Hippocampal formation (tissue), 2 donors: ENCODE data around the gene CD276.
"Not testable (repeated sequence)": the region's sequence is repeated elsewhere in the genome, so short reads cannot be mapped to it uniquely, and the experiment has no call there.

ENCODE experiments used
- DNase-seq, 2 donors: peaks; one replicate each; lab custom pipeline; 2025; lab: John Stamatoyannopoulos, UW

The CD276 gene

DNA sequence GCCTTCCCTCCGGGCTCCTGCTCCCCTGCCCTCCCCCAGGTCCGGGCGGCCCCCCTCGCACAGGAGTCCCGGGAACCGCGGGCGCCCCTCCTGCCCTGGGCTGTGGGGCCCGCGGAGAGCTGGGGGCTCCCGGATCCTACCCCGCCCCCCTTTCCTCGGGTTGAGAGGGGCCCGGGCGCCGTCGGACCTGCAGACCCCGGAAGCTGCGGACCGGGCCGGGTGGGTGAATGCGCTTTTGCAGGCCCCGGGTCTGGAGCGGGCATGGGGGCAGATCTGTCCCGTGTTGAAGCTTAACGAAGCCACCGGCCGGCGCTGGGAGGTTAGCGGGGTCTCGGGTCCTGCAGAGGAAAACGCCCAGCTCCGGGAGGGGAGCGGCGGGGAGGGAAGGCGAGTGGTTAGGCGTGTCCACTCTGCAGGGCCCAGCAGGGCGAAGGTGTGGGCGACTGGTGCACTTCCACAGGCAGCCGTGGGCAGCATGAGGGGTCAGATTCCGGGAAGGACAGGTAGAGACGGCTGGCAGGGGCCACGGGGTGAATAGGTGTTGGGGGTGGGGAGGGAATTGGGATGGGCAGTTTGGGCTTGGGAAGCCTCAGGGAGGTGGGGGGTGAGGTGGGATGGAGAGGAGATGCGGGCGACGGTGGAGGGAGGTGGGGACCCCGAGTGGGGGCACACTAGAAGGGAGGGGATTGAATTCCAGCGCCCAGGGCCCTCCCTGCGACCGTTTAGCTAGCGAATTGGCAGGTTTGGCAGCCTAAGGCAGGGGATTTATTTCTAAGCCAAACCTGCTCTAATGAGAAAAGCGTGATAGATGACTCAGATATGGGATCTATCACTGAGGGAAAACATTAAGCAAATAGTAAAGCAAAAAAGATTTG lies 635 bp downstream of the CD276 start:
- DNase-seq = no peak

DNA sequence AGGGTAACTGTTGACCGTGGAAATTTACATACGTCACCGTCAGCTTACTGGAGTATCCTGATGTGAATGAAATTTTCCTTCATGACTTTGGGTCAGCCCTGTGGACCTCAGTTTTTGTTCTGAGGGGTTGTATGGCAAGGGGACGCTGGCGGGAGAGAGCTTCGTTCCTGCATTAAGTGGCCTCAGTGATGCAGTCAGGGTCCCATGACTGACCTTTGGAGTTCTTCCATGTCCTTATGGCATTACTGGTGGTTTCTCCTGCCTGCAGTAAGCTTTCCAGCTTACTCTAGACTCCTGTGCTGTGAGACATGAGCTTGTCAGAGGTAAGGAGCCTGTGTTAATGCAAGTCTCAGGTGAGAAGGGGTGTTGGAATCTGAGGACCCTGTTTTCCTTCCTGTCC lies 1.8 kb downstream of the CD276 start:
- no peak for DNase-seq

DNA sequence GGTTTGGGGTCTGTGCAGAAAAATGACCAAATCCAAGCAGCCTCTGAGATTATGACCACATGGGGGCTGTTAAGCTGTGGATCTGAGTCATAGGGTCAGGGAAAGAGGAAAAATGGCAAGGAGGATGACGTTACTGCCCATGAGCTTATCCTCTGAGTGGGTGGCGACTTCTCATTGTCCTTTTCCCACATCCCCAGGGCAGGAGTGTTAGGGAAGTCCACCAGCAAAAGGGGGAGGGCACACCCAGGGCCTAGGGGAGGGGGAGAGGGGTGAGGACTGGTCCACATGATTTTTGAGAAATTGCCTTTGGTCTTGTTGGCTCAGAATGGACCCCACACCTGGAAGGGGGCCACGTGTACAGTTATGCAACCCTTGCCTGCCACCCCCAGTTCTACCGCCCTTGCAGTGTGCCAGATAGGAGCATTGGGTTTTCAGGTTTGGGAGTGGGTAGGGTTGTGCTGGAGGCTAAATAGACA lies 2.6 kb downstream of the CD276 start:
- DNase-seq = no peak

DNA sequence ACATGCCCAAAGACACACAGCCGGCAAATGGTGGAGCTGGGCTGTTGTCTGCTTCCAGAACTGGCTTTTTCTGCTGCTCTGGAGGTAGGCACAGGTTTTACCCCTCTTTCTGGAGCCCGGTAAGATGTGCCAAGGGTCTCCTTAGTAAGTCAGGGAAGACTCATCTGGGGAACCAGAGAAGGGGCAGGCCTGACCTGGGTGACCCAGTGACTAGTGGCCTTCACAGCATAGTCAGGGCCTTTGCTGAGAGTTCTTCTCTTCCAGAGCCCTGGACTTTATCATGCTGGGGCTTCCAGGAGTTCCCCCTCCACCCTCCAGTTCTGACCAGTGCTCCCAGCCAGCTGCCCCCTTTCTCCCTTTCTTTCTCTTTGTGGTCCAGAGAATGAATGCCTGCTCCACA lies 3.2 kb downstream of the CD276 start:
- no peak for DNase-seq

DNA sequence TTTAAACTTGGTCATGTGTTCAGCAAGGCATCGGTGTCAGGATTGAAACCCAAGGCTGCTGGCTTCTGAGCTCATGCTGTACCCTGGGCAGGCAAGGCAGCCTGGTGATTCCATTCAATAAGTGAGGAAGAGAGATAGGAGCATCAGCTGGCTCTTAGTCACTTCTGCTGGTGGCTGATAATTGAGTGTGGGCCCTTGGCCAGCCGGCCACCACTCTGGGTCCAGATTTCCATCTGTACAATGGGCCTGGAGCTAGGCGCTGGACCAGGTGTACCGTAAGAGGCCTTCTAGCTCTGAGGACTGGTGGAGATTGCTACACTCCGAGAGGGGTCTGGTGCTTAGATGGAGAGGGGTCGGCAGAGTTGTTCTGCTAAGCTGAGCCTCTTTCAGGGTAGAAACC lies 4.3 kb downstream of the CD276 start:
- DNase-seq = no peak

DNA sequence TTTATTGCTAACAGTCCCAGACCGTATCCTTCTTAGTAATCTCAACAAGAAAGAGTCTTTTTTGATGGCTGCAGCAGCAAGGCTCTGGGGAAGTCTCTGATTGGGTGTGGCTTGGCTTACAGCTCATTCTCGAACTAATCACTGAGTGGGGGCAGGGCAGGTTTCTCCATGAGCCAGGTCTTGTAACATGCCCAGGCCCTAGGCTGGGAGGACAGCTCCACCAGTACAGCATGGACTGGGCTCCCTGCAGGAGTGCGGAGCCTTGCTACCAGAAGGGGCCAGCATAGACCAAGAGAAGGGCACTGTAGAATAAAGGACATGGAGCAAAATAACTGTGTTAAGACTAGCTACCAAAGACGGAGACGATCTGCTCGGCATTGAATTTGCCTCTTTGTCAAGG lies 7.2 kb downstream of the CD276 start:
- DNase-seq = no peak

DNA sequence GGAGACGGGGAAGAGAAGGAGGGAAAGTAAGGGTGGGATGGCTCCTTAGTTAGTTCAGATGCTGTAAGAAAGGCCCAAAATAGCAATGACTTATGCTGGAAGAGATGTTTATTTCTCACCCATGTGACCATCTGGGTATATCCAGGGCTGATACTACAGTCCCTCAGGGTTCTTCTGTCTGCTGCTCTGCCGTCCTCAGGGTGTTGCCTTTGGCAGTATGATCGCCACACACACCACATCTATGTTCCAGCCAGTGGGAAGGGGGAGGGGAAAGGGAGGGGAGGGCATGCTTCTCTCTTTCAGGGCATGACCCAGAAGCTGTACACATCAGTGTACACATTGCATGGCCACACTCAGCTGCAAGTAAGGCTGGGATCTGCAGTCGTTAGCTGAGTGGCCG lies 10.2 kb downstream of the CD276 start:
- DNase-seq = no peak

DNA sequence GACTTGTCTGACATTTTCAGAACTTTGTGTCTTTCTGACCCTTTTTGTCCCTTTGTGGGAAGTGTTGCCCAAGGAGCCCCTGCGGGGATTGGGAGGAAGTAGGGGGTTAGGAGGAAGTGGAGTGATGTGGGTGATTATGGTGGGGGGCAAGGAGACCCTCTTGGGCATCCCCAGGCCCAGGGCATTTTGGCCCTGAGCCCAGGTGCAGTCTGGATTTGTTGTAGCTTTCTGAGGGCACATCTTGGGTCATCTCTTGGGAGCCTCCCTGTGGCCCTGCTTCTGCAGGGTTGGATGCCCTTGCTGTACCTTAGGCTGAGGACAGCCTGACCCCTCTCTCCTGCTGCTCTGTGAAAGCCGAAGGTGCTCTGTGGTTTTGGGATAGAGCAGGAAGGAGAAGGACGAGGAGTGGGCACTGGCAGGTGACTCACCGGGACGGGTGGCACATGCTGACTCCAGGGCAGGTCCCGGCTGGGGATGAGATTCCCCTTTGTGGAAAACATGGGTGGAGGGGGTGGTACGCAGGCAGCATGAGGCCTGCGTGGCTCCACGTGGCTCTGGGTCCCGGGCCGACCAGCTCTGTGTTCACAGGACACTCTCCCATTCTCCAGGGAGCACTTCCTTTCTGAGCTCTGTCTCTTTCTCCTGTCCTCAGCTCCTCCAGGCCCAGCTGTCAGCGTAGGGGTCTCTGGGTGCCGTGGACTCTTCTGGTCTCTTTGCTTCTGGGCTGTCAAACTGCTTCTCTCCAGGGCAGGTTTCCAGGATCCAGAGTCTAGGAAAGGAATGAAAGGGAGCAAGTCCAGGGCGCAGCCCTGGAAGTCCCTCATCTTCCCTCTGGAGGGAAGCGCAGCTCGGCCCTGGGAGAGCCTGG lies 11.8 kb downstream of the CD276 start:
- no peak for DNase-seq

DNA sequence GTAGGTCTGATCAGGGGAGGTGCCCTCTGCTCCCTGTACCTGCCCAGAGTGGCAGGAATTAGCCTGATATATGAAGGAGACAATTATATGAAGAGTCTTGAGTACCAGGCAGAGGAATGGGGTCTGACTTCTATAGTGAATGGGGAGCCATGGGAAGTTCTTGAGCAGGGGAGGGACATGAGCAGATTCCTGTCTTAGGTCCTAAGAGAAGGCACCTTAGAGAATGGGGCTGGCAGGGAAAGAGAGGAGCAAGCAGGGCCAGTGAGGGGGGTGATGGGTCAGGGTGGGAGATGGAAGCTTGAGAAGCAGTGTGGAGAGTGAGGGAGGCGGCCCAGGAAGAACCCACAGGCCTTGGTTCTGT lies 12.4 kb downstream of the CD276 start:
- DNase-seq = no peak

DNA sequence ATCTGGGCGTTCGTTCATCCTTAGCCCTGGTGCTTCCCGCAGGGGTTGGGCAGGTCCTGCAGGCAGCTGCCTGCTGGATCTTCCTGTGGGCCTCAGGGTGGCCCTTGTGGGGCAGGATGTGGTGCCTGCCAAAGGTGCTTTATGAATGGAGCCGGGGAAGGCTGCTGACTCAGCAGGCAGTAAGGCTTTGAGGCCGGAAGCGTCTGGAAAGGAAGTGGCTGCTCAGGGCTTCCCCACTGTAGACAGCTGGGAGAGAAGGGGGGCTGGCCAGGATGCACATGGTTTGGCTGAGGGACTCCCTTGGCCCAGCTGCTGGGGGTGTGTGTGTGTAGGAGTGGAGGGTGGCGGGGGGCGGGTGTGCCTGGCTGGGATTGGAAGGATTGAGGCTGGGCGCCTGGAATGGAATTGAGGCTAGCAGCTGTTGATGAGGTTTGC lies 12.9 kb downstream of the CD276 start:
- peak; percentile 58 to 74 for DNase-seq

DNA sequence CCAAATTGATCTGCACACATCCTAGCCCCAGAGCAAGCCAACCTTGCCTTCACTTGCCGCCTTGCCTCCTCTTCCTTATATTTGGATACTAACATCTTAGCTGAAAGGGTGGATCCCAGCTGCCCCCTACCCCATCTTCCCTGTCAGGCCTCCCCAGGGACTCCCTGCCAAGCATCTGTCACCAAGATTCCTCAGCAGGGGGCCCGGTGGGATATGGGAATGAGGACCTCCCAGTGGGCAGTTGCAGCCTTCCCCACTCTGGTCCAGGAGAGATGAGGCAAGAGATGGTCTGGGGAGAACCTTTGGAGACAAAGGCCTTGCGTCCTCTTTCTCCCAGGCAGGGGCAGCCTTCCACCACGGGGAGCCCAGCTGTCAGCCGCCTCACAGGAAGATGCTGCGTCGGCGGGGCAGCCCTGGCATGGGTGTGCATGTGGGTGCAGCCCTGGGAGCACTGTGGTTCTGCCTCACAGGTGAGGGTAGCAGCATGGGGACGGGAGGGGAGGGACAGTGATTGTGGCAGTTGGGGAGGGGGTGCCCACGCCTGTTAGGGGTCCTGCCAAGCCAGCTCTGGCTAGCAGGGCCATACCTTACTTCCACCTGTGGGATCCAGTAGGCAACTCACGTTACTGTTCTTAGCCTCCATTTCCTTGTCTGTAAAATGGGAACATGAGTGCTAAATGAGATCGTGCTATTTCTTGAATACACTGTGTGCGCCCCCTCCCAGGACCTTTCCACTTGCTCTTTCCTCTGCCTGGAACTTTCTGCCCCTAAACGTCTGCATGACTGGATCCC lies 15.3 kb downstream of the CD276 start:
- DNase-seq = no peak

DNA sequence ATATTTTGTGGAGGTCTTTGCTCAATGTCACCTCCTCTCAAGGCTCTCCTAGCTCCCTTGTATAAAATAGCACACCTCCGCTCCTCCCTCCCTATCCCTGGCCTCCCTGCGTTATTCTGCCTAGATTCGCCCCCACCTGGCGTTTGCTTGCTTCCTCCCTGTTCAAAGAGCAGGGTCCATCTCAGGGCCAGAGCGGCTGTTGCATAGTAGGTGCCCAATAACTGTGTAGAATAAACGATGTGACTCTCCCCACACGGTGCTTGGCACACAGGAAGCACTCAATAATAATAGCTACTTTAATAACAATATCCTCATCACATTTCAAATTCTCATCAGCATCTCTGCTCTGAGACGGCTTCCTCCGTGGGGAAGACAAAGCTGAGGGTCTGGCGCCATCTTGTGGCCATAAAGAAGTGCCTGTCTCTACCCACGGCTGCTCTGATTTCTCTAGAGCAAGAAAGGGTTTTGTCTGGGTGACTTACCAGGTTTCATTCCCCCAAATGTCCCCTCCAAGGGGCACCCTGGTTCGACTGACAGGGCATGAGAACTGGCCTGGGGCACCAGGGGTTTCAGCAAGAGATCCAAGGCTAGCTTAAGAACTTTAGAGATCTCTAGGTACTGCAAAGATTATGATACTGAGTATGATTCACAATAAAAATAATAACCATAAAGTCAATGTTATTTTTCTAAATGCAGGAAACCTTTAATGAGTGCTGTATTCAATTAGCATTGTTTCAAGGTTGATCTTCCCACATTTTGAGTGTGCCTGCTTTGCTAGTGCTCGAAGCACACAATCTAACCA lies 16.1 kb downstream of the CD276 start:
- peak; percentile 52 to 81 for DNase-seq

DNA sequence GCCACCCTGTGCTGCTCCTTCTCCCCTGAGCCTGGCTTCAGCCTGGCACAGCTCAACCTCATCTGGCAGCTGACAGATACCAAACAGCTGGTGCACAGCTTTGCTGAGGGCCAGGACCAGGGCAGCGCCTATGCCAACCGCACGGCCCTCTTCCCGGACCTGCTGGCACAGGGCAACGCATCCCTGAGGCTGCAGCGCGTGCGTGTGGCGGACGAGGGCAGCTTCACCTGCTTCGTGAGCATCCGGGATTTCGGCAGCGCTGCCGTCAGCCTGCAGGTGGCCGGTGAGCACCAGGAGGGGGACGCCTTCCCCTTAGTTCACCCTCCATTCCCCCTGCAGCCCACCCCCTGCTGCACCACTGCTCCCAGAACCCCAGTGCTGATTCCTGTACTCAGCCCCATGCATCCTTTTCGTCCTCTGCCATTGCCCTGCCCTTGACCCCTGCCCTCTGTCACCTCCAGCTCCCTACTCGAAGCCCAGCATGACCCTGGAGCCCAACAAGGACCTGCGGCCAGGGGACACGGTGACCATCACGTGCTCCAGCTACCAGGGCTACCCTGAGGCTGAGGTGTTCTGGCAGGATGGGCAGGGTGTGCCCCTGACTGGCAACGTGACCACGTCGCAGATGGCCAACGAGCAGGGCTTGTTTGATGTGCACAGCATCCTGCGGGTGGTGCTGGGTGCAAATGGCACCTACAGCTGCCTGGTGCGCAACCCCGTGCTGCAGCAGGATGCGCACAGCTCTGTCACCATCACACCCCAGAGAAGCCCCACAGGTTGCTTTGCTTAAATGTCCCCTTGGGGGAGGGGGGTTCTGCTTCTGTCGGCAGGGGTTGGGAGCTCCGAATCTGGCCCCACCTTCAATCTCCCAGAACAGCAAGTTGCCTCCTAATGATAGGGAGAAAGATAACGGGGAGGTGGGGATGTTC lies 18.4 kb downstream of the CD276 start:
- not testable (repeated sequence) for DNase-seq

DNA sequence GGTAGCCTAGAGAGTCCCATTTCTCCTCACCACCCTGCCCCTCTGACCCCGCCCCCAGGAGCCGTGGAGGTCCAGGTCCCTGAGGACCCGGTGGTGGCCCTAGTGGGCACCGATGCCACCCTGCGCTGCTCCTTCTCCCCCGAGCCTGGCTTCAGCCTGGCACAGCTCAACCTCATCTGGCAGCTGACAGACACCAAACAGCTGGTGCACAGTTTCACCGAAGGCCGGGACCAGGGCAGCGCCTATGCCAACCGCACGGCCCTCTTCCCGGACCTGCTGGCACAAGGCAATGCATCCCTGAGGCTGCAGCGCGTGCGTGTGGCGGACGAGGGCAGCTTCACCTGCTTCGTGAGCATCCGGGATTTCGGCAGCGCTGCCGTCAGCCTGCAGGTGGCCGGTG lies 19.4 kb downstream of the CD276 start:
- not testable (repeated sequence) for DNase-seq

DNA sequence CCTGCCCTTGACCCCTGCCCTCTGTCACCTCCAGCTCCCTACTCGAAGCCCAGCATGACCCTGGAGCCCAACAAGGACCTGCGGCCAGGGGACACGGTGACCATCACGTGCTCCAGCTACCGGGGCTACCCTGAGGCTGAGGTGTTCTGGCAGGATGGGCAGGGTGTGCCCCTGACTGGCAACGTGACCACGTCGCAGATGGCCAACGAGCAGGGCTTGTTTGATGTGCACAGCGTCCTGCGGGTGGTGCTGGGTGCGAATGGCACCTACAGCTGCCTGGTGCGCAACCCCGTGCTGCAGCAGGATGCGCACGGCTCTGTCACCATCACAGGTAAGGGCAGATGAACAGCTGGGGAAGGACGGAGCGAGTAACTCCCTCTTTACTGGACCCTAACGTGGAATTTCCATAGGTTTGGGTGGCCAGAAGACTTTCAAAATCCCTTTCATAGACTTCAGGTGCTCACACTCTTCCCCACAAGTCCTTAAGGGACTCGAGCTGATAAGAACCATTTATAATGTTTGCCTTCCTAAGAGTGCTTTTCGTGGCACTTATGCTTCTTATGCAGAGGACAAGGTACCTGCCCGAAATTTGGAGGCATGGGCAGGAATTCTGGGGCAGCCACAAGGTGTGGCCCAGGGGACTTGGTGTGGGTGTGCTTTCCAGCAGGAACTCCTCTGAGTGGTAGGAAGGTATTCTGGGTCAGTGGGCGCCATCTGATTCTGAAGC lies 20.1 kb downstream of the CD276 start:
- DNase-seq = not testable (repeated sequence)

DNA sequence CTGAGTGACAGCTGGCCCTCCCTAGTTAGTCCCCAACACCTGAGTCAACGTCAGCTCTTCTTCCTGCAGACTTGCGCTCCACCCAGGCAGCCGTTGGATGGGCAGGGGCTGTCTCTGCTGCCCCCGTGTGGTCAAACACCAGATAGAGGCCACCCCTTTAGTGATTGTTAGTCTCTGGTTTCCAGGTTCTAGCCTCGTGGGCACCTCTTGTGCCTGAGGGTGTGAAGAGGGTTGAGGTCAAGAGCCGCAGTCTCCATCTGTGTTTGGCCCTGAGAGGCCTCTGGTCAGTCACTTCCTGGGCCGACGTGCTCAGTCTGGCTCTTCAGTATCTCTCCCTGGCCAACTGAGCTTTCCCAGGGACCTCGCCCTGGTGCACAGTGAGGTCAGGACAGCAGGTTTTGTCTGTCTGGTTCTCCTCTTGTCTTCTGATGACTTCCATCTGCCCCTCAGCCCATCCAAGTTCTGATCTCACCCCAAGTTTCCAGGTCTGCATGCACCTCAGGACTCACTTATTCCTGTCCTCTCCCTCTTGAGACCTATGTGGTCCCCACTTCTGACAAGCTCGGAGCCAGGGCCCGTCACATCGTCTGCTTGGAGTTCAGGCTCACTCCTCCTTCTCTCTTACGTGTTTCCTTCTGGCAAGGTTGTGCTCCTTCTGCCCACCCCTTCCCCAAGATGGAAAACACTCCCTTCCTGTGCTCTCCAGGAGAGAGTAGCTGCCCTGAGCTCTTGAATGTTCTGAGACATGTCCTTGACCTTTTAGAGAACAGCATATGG lies 20.9 kb downstream of the CD276 start:
- DNase-seq = no peak

DNA sequence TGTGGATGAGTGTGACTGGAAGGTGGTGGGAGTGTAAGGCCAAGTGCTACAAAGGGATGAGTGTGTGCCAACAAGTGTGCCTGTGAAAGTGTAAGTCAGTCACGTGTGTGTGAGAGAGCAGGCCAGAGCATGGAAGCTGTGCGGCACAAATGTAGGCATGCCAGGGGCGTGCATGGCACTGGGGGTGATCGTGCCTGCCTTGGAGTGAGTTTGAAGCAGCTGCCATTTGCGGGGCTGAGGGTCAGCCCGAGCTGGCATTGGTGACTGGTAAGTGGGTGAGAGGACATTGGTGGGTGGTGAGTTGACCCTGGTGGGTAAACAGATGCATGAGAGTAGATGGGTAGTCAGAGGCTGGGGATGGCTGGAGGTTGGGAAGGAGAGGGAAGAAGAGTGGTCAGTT lies 24.5 kb downstream of the CD276 start:
- DNase-seq = no peak

DNA sequence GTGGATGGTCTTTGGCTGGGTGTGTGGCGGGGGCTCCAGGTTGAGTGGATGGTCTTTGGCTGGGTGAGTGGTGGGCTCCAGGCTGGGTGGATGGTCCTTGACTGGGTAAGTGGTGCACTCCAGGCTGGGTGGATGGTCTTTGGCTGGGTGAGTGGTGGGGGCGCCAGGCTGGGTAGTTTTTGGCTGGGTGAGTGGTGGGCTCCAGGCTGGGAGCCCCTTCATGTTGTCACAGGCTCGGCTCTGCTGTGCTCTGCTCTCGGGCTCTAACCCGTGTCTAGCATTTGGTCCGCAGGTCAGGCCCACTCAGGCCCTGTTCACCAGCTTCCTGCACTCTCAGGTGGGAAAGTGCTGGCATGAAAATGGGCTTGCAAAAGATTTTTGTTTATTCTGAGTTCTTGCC lies 25.1 kb downstream of the CD276 start:
- DNase-seq = no peak

DNA sequence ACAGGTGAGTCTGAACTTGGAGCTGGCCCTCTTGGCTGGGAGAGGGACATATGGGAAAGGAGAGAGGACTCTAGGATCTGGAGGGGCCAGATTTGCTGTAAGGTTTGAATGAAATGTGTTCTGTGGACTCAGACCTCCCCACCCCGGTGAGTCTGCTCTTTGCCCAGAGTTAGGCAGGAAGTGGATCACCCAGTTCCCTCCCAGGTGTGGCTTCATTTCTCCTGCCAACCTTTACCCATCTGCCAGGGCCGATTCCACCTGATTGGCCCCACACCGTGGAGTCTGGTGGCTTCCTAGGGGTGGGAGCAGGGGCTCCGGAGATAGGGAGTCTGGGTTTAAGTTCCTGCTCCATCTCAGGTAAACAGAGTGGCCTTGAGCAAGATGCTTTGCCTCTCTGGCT lies 25.5 kb downstream of the CD276 start:
- no peak for DNase-seq
